GOT3 (cell line): ENCODE results near the gene SLC10A7.

ENCODE experiments used
- DNase-seq: peaks from one replicate; lab custom pipeline; 2025; ENCODE audit warnings: mixed read lengths; lab: John Stamatoyannopoulos, UW

The SLC10A7 gene

DNA sequence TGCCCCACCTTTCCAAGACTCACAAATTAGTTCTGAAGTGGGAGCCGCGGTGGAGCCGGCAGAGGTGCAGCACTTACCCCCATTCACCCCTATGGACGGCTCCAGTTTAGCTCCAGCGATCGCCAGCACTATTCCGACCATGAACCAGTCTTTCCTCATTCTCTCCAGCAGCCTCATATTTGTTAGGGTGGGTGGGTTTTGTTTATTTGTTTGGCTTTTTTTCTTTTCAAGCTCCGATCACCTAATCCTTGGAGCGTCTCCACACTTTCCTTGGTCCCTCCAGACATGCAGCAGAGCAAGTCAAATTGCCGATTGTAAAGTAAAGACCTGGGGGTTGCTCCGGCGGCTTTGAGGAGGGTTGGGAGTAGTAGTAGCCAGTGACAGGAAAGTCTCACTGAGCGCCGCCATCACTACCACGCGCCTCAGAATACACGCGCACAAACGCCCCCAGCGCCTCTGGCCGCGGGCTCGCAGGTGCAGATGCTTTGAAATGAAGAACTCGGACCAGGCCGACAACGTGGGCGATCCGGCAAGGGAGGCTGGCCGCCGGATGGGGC lies at the start of gene SLC10A7:
TSS of gene SLC10A7 (minus strand) at position 400 of the 557 bp plus-strand sequence. CDS start at position 177, 223 bp downstream.
- peak; percentile 2 for DNase-seq

DNA sequence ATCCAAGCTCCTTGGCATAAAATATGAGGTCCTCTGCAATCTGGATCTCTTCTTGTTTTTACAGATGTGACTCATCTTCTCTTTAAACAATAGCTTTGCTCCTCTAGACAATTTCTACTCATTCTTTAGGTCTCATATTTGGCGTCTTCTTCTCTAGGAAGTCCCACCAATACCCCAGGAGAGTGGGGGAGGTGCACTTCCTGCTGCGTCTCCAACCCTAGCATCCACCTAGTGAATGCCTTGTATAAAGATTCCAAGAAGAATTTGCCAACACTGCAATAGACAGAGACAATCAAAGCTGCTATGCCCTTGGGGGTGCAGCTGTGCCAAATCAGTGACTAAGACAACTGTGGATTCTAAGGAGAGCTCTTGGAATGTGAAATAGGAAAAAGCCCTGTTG lies 45.7 kb upstream of the SLC10A7 start:
- DNase-seq: no peak

GRCh38 chr4:146564492-146564891 lies 42.8 kb upstream of the SLC10A7 start:
- no peak for DNase-seq

- DNase-seq: no peak
These were observed 28.4 kb upstream of the SLC10A7 start for GRCh38 chr4:146550161-146550560.

DNA sequence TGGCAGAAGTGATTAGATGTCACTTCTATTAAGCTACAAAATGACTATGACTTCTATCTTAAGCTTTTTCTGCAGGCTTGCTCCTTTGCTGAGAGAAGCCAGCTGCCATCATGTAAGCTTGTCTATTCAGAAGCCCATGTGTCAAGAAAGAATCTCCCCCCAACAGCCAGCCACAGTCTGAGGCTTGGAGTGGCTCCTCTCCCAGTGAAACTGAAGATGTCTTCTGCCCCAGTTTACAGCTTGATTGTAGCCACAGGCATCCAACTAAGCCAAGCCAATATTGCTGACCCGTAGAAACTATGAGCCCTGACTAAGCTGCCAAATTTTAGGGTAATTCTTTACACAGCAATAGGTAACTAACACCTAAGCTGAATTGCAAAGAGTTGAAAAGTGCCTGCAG lies 26.7 kb upstream of the SLC10A7 start:
- DNase-seq: no peak

DNA sequence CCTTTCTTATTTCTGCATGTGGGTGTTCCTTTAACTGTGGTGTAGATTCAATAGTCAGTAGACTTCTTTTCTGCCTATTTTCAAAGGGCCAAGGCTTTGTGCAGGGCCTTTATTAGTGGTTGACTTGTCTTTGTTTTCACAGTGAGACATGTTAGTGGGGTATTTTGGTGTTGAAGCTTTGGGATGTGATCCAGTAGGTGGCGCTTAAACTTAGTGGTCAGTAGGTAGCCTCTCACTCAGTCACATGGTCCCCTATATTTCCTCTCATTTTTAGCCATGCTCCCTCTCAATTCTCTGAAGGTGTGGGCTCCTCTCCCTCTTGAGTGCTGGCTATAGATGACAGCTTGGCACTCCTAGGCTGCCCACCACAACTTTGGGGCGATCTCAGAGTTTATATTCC lies 23.4 kb upstream of the SLC10A7 start:
- no peak for DNase-seq

DNA sequence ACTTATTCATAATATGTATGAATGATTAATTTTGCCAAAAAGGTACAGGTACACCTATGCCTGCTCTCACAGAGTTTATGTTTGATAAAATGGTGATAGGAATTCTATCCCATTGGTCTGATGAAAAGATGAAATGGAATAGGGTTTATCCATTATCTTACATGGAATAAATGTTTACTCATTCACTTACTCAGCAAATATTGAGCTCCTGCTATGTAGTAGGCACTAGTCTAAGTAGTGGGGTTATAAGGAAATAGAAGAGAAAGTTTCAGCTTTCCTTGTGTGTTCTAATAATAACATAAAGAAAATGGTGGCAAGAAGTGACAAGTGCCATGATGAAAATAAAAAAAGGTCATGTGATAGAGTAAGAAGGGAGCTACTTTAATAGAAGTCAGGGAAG lies 12.4 kb upstream of the SLC10A7 start:
- DNase-seq: no peak

- no peak for DNase-seq
These were observed 4.0 kb upstream of the SLC10A7 start for GRCh38 chr4:146525754-146526153.

GRCh38 chr4:146524663-146525062 lies 2.9 kb upstream of the SLC10A7 start:
- DNase-seq: no peak

DNA sequence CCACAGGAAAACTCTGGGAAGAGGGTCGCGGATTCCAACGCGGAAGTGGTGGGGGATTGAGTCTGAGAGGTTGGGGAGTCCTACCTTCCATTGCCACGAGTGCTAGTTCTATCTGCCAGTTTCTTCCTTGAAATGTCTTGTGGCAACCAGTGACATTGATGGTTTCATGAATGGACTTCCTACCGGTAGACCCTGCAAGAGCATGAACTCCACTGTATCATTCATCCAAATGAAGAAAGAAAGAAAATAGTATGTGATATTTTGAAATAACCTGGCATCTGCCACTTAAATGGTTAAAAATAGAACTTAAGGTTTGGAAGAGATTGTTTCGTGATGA lies 1.1 kb upstream of the SLC10A7 start:
- no peak for DNase-seq

- peak; percentile 3 for DNase-seq
These were observed 543 bp upstream of the SLC10A7 start for GRCh38 chr4:146522098-146522868.

GRCh38 chr4:146520896-146521540 lies 722 bp downstream of the SLC10A7 start:
- DNase-seq: no peak

- DNase-seq: no peak
These were observed 6.9 kb downstream of the SLC10A7 start for GRCh38 chr4:146514651-146515357.

DNA sequence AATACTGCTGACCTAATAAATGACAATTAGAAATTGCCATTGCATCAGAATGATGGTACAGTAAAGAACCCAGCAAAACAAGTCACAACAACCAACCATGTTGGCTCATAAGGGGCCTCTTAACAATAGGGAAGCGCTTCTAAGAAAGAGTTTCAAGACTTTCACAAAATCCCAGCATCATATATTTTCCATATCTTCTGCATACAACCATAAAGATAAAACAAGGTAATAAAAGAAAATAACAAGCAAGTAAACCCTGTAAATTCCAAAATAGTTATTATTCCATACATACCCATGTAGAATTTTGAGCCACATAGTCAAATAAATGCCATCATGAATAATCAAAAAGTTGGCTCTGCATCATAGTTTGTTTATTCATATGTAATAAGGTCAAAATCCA lies 8.2 kb downstream of the SLC10A7 start:
- no peak for DNase-seq

GRCh38 chr4:146511381-146511780 lies 10.4 kb downstream of the SLC10A7 start:
- no peak for DNase-seq

- DNase-seq: no peak
These were observed 10.8 kb downstream of the SLC10A7 start for GRCh38 chr4:146510942-146511341.

DNA sequence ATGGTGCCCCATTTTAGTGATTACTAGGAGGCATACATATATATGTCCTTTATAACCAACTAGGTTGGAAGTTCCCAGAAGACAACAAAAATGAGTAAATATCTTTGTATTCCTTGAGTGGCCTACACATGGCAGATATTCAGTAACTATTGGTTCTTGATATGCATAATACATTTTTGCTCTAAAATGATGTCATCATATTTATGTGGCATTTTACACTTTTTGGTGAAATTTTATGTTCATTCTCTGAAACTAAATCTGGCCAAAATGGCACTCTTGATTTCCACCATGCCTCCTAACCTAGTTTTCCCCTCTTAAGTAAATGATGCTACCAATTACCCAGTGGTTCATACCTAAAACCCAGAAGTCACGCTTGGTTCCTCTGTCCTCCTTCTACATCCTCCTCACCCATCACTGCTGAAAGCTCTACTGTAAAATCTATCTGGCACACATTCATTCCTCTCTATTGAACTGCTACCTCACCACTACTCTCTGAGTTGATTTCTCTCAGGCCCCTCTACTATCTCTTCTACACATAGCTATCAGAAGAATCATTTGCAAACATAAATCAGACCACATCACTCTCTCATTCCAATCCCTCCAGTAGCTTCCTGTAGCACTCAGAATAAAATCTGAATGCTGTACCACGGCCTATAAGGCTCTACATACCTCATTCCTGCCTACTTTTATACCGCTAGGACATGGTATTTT lies 13.4 kb downstream of the SLC10A7 start:
- DNase-seq: no peak

DNA sequence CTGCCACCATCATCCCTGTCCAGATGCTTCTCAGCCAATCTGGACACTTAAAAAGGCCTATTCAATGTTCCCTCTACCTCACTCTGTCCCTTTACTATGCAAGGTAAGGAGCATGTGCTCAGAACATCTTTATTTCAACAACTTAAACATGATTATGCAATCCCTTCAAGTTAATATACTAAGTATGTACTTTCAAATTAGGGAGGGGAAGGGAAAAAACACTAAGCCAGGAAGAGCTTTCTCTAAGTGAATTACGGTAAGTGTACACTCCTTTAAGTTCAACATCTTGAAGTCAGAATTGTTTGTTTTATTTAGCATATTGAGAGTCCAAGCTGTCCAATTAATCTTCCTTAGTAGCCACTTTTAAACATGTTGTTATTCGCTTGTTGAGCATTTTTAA lies 14.1 kb downstream of the SLC10A7 start:
- no peak for DNase-seq

DNA sequence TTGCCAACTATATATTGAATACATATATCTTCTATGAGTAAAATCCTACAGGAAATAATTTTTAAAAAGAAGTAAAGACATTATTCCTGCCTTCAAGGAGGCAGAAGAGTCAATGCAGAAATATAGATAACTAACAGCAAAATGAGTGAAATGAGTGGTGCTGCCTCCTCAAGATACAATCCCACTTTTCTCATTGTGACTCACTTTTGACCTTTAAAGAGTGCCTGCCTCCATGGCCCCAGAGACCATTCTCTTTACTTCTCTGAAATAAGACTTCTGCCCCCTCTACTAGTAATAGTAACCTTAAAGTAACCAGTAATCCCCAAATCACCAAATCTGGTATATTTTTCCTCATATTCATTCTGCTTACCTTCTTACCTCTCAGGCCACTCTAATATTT lies 15.5 kb downstream of the SLC10A7 start:
- no peak for DNase-seq

- no peak for DNase-seq
These were observed 21.5 kb downstream of the SLC10A7 start for GRCh38 chr4:146500216-146500615.

- no peak for DNase-seq
These were observed 23.4 kb downstream of the SLC10A7 start for GRCh38 chr4:146498291-146498690.

DNA sequence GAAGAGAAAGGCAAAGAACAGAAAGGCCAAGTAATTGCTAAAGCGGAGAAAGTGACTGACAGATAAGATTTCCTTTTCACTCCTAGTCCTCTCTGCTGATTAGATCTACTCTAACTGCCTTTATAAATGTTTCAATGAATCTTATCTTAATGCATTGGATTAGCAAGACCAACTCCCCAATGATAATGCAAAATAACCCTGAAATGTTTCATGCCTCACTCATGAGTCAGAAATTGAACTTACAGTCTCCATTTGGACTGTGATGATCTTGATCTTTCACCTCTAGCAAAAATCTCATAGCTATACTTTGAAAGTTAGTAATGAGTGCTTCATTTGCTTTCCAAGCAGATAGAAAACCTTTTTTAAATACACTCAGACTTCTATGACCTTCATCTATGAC lies 26.5 kb downstream of the SLC10A7 start:
- no peak for DNase-seq
